ENCODE data around the gene HACD1.

The HACD1 gene

GRCh38 chr10:17661510-17661909 is 44.3 kb upstream of the HACD1 start:
- no peaks in the 10 kb centered on the region for H4K20me1 ChIP-seq (ENCODE audit: insufficient read depth)
- no peaks in the 10 kb centered on the region for H3K4me1 ChIP-seq (ENCODE audit: low read depth, poor library complexity, severe bottlenecking)
- no peak for TF ChIP-seq CTCF (conservative IDR thresholded peaks at IDR 0.05; ENCODE audit: low read depth, low read length)
- H3K36me3 ChIP-seq (ENCODE audit: insufficient read depth), result no peaks in the 10 kb centered on the region
- no peaks in the 10 kb centered on the region for H3K27me3 ChIP-seq (ENCODE audit: insufficient read depth, low read depth)
- no peak overlapping the region for H3K4me2 ChIP-seq
- H3K4me3 ChIP-seq (IDR thresholded peaks at IDR 0.05; ENCODE audit: insufficient read depth, low read depth, low read length), result no peak overlapping the region
- no peak overlapping the region for H3K27ac ChIP-seq
- peaks cover 35% of the 10 kb centered on the region for H3K79me2 ChIP-seq (ENCODE audit: insufficient read depth, low read depth)
- H3K9ac ChIP-seq, result no peak overlapping the region
- H2AFZ ChIP-seq (ENCODE audit: low read depth), result no peak overlapping the region

GRCh38 chr10:17660921-17661320 is 43.7 kb upstream of the HACD1 start:
- H3K79me2 ChIP-seq (ENCODE audit: insufficient read depth, low read depth), result peaks cover 41% of the 10 kb centered on the region
- no peak overlapping the region for H3K4me2 ChIP-seq
- no peak overlapping the region for H3K9ac ChIP-seq

GRCh38 chr10:17659365-17659764 is 42.2 kb upstream of the HACD1 start:
- Histone ChIP-seq H4K20me1 (ENCODE audit: insufficient read depth) (no peaks in the 10 kb centered on the region), H3K9ac (no peak overlapping the region), H3K4me2 (no peak overlapping the region), H3K27me3 (ENCODE audit: insufficient read depth, low read depth) (no peaks in the 10 kb centered on the region), H2AFZ (ENCODE audit: low read depth) (no peak overlapping the region), H3K36me3 (ENCODE audit: insufficient read depth) (no peaks in the 10 kb centered on the region), H3K4me1 (ENCODE audit: low read depth, poor library complexity, severe bottlenecking) (no peaks in the 10 kb centered on the region), H3K27ac (no peak overlapping the region), H3K79me2 (ENCODE audit: insufficient read depth, low read depth) (peaks cover 57% of the 10 kb centered on the region), H3K4me3 (IDR thresholded peaks at IDR 0.05; ENCODE audit: insufficient read depth, low read depth, low read length) (no peak overlapping the region)
- TF ChIP-seq CTCF (conservative IDR thresholded peaks at IDR 0.05; ENCODE audit: low read depth, low read length), result no peak

More at GRCh38 chr10:17660921-17661320, 43.7 kb upstream of the HACD1 start:
- no peak for TF ChIP-seq CTCF (conservative IDR thresholded peaks at IDR 0.05; ENCODE audit: low read depth, low read length)
- Histone ChIP-seq H3K36me3 (ENCODE audit: insufficient read depth) (no peaks in the 10 kb centered on the region), H3K27ac (no peak overlapping the region), H3K4me1 (ENCODE audit: low read depth, poor library complexity, severe bottlenecking) (no peaks in the 10 kb centered on the region), H3K4me3 (IDR thresholded peaks at IDR 0.05; ENCODE audit: insufficient read depth, low read depth, low read length) (no peak overlapping the region), H4K20me1 (ENCODE audit: insufficient read depth) (no peaks in the 10 kb centered on the region), H3K27me3 (ENCODE audit: insufficient read depth, low read depth) (no peaks in the 10 kb centered on the region), H2AFZ (ENCODE audit: low read depth) (no peak overlapping the region)

- H3K27ac ChIP-seq, result no peak overlapping the region
- no peak for TF ChIP-seq CTCF (conservative IDR thresholded peaks at IDR 0.05; ENCODE audit: low read depth, low read length)
- no peaks in the 10 kb centered on the region for H3K27me3 ChIP-seq (ENCODE audit: insufficient read depth, low read depth)
- H3K36me3 ChIP-seq (ENCODE audit: insufficient read depth), result no peaks in the 10 kb centered on the region
- no peak overlapping the region for H3K9ac ChIP-seq
- no peaks in the 10 kb centered on the region for H3K4me1 ChIP-seq (ENCODE audit: low read depth, poor library complexity, severe bottlenecking)
- peaks cover 77% of the 10 kb centered on the region for H3K79me2 ChIP-seq (ENCODE audit: insufficient read depth, low read depth)
- H3K4me3 ChIP-seq (IDR thresholded peaks at IDR 0.05; ENCODE audit: insufficient read depth, low read depth, low read length), result no peak overlapping the region
- no peak overlapping the region for H3K4me2 ChIP-seq
- H2AFZ ChIP-seq (ENCODE audit: low read depth), result no peak overlapping the region
- no peaks in the 10 kb centered on the region for H4K20me1 ChIP-seq (ENCODE audit: insufficient read depth)
Observed at GRCh38 chr10:17657103-17657500, 39.9 kb upstream of the HACD1 start.
